Measurements from ENCODE around the gene HSPB2.
"Not testable (repeated sequence)": the region's sequence is repeated elsewhere in the genome, so short reads cannot be mapped to it uniquely, and the experiment has no call there.

The HSPB2 gene

DNA sequence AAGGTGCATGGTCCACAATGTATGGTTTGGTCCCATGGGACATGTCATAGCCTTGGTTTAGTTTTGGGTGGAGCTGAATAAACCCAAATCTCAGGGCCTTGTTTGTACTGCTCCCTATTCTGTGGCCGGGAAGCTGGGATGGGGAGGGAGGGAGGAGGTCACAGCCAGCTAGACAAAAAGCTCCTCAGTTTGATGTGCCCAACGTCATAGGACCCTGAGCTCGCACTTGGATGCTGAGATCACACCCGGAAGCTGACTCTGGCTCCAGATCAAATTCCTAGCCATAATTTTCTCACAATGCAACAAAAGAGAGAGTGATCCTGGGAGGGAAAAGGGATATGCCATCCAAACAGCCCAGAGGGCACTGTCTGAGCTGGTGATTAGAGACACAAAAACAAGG lies 1.5 kb downstream of the HSPB2 start:
- no peak for DNase-seq (ENCODE audit: low read depth, low spot score)

- DNase-seq (ENCODE audit: low read depth, low spot score) = no peak
Measured at GRCh38 chr11:111916768-111917167, 4.2 kb downstream of the HSPB2 start.

DNA sequence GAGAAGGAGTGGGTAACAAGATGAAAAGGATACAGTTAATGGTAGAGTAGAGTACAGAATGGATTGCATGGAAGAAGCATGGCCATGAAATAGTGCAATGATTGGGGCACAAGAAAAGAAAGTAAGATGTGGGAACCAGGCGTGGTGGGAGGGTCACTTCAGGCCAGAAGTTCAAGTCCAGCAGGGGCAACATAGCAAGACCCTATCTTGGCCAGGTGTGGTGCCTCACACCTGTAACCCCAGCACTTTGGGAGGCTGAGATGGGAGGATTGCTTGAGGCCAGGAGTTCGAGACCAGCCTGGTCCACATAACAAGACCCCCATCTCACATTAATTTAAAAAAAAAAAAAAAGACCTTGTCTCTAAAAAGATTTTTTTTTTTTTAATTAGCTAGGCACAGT lies 4.8 kb downstream of the HSPB2 start:
- no peak for DNase-seq (ENCODE audit: low read depth, low spot score)

DNA sequence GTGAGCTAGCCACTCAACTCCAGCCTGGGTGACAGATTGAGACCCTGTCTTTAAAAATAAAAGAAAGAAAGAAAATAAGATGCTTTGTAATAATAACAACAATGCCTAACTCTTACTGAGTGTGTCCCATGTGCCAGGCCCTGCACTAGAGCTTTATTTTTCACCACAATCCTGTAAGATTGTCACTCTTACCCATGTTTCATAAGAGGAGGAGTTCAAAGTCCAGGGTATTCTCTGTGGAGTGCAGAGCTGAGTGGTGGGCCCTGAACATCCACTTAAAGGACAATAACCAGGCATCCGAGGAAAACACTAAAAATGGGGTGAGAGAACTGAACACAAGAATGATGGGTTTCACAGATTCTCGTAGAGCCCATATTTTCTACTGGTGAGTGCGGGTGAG lies 5.3 kb downstream of the HSPB2 start:
- no peak for DNase-seq (ENCODE audit: low read depth, low spot score)

DNA sequence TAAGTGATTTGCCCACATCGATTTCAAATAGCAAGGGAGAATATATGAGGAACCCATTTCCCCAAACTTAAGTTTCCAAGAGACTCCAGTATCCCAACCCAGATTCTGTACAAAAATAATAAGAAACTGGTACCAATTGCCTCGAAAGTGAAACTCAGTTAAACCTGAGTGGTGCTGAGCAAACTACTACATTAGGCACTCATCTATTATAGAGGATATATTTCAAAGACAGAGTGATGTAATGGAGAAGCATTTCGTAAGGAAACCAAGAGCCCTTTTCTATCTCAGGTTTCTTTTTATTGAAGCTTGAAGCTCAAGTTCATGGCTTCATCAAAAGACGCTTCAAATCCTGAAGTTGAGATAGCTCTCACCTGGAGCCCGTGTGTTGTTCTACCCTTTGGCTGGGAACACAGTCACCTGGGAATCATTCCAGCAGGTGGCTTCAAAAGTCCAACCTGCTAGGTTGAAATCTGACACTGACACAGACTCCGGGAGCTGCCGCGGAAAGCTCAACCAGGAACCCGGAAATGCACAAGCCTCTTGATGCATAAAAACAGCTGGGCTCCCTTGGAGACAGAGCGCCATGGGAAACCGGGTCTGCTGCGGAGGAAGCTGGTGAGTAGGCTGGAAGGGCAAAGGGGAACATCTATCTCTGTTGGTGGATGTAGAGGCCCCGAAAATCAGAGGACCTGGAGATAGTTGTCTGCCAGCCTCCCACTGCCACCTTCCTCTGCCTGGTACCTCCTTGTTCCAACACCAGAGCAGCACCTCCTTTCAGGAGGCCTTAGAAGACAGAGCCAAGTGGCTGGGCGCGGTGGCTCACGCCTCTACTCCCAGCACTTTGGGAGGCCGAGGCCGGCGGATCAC lies 6.1 kb downstream of the HSPB2 start, which contains the start of gene C11orf52:
TSS of gene C11orf52 (plus strand) at position 524 of the 867 bp plus-strand sequence. CDS start at position 584, 60 bp downstream.
- DNase-seq (ENCODE audit: low read depth, low spot score) = peak; percentile 95

DNA sequence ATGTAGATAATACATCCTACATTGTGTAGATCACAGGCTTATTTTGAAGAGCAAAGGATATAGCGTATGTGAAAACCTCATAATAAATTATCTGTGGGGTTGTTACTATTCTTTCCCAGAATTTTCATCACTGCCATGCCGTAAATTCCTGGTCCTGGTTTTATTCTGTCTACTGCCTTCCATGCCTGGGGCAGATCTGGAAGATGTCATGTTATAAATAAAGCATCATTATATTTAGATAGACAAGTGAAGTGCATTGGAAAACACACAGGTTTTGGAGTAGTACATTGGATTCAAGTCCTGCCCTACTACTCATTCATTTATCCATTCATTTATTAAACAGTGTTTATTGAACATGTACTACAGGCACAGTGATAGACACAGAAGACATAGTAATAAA lies 8.4 kb downstream of the HSPB2 start:
- DNase-seq (ENCODE audit: low read depth, low spot score) = no peak

- DNase-seq (ENCODE audit: low read depth, low spot score) = no peak
Measured at GRCh38 chr11:111921541-111922230, 9.2 kb downstream of the HSPB2 start.

DNA sequence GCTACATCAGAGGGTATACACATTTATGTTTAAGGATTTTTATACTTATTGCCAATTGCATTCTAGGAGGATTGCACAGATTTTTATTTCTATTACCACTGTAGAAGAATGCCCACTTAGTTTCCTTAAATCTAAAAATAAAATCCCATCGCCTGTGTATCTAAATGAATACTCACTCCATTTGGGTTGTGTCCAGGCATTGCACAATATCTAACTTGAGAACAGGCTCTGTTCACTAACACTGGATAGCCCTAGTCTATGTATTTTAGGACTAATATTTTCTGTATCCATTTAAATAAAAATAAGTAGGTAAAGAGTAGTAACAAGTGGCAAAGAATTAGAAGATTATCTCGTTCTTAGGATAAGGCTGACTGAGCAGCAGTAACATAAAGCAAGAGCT lies 10.3 kb downstream of the HSPB2 start:
- DNase-seq (ENCODE audit: low read depth, low spot score) = no peak

- DNase-seq (ENCODE audit: low read depth, low spot score) = no peak
Measured at GRCh38 chr11:111923351-111923788, 10.8 kb downstream of the HSPB2 start.

DNA sequence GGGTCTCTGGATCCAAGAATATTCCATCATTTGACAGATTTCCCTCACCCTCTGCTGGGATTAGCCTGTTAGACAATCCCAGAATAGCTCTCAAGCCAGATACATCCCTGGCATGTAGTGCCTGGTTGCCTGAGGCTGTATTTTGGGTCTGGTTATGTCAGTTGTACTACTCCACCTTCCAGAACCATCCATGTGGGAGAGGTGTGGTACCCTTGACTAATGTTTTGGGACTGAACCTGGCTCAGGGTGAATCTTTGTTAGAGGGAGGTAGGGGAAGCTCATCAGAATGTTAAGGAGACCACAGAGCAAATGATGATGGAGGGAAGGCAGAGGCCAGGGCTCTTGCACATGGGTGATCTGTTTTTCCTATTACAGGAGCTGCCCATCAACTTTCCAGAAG lies 11.4 kb downstream of the HSPB2 start:
- DNase-seq (ENCODE audit: low read depth, low spot score) = no peak

- DNase-seq (ENCODE audit: low read depth, low spot score) = no peak
Measured at GRCh38 chr11:111925953-111926352, 13.4 kb downstream of the HSPB2 start.

- peak; percentile 70 for DNase-seq (ENCODE audit: low read depth, low spot score)
Measured at GRCh38 chr11:111926505-111927391, 14.2 kb downstream of the HSPB2 start.

DNA sequence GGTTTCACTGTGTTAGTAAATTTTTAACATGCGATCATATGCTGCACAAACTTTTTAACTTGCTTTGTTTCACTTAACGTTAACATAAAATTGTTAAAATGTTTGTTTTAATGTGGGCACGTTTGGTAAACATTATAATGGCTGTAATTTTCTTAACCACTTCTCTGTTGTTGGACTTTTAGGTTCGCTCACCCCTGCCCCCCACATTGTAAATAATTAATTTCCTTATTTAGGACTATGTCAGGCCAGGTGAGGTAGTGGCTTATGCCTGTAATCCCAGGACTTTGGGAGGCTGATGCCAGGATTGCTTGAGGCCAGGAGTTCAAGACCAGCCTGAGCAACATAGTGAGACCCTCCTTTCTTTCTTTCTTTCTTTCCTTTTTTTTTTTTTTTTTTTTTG lies 17.9 kb downstream of the HSPB2 start:
- no peak for DNase-seq (ENCODE audit: low read depth, low spot score)

GRCh38 chr11:111932611-111932950 lies 20.0 kb downstream of the HSPB2 start:
- no peak for DNase-seq (ENCODE audit: low read depth, low spot score)

GRCh38 chr11:111933176-111933575 lies 20.6 kb downstream of the HSPB2 start:
- DNase-seq (ENCODE audit: low read depth, low spot score) = not testable (repeated sequence)

- no peak for DNase-seq (ENCODE audit: low read depth, low spot score)
Measured at GRCh38 chr11:111933872-111934271, 21.3 kb downstream of the HSPB2 start.

DNA sequence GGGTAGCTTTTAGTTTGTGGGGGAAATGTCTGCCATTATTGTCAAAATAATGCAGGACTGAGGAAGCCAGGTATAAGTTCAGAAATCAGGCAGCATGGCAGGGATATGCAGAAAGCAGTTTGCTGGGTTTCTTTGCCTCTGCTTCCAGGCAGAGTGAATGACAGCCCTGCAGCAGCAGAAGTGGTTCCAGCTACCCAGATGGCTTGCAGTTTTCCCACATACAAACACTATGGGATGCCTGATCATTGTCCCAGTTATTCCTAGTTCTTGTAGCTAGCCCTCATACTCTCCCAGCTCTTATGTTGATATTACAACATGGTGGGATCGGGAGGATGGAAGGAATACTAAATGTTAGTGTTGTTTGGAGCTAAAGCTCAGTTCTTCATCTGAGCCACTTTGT lies 21.8 kb downstream of the HSPB2 start:
- no peak for DNase-seq (ENCODE audit: low read depth, low spot score)

- no peak for DNase-seq (ENCODE audit: low read depth, low spot score)
Measured at GRCh38 chr11:111935317-111936039, 22.9 kb downstream of the HSPB2 start.

DNA sequence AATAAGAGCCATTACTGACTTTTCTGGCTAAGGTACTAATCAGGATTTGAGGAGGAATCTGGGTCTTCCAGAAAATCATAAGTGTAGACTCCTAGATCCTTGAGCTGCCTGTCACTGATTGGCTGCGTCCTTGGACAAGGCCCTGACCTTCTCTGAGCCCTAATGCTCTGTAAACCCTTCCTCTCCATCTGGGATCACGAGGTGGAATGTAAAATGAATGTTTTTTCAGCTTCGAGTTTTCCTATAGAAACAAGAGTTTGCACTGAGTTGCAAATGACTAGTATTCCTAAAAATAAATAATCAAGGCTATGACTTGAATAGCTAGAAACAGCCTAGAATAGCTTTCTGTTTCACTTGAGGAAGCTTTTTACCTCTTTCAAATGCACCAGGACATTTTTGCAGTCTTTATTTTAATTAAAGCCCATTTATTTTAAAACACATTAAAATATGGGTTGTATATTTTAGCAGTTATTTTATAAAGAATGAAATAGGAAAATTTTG lies 23.6 kb downstream of the HSPB2 start:
- no peak for DNase-seq (ENCODE audit: low read depth, low spot score)

DNA sequence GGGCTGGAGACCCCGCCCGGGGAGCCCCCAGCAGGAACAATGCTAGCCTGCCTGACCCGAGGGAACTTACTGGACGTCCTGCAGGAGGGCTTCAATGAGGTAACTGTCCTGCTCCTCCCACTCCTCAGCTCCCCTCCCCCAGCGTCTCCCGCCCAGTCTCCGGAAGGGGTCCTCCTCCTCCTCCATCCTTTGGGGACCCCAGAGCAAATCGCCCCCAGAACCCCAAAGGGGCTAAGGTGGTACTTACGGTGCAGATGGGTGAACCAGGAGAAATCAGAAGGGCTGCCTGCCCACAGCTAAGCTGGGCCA lies 24.9 kb downstream of the HSPB2 start:
- no peak for DNase-seq (ENCODE audit: low read depth, low spot score)

GRCh38 chr11:111937844-111938243 lies 25.3 kb downstream of the HSPB2 start:
- no peak for DNase-seq (ENCODE audit: low read depth, low spot score)

All from iPS DF 19.7 (cell line).